Erythroblast (primary cell): ENCODE results near the gene TCF23.
"Not testable (repeated sequence)": the region's sequence is repeated elsewhere in the genome, so short reads cannot be mapped to it uniquely, and the experiment has no call there.

ENCODE experiments used
- DNase-seq, 2 experiments: peaks; one replicate each; lab custom pipeline; 2025; lab: John Stamatoyannopoulos, UW
- GATA1 ChIP-seq: IDR thresholded peaks from 2 replicates; pipeline ENCODE4 v1.6.1; 2011; ENCODE audit warnings: low read depth, mild to moderate bottlenecking, control low read depth, low read length, moderate library complexity
- POLR2A ChIP-seq: IDR thresholded peaks from 2 replicates; pipeline ENCODE4 v1.6.1; 2011; ENCODE audit warnings: mild to moderate bottlenecking, low read length

The TCF23 gene

GRCh38 chr2:27179344-27180000 lies 30.7 kb downstream of the TCF23 start:
- DNase-seq, result no peak
- TF ChIP-seq GATA1 (no peak), POLR2A (no peak)

DNA sequence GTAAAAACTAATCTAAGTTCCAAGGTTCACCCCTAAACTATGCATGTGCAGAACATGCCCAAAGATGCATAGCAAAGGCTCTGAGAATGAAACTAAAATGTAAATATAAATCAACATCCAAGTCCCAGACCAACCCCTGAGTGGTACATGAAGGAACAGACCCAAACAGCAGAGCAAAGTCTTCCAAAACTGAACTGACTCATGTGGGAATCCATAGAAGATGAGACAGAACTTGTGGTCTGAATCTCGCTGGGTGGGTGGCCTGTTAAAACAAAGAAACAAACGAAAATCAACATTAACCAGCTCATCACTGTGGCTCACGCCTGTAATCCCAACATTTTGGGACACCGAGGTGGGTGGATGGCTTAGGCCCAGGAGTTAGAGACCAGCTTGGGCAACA lies 33.5 kb downstream of the TCF23 start:
- no peak for DNase-seq
- TF ChIP-seq GATA1 (no peak), POLR2A (no peak)

GRCh38 chr2:27184115-27184514 lies 35.3 kb downstream of the TCF23 start:
- no peak for DNase-seq
- TF ChIP-seq GATA1 (no peak), POLR2A (no peak)

GRCh38 chr2:27185331-27186026 lies 36.7 kb downstream of the TCF23 start:
- no peak for DNase-seq
- TF ChIP-seq POLR2A, result no peak
- no peak for TF ChIP-seq GATA1

DNA sequence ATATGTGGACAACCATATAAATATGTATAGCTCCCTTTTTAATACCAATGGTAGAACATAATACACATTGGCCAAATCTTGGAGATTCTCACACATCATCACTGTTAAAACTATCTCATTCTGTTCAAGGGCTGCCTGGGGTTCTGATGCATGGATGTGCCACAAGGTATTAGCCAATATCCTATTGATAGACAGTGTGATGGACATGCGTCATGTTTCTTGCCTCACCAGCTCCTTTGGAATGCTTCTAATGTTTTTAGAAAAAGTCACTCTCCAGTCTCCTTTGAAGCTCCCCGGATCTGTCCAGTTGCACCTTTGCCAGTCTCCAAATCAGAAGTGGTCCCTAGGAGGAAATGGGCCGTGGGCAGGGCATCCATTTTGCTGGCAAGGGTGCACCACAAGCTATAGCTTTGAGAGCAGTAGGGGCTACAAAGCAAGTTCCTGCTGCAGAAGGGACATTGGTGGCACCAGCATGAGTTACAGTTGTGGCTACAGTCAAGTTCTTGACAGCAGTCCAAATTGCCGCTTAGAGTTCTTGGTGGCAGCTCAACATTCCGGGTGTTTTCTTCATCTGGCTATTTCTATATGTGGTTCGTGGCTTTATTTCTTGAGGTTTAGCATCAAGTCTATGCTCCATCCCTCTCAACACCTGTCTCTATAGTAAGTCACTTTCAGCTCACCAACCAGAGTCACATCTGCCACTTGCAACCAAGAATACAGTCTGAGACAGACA lies 38.0 kb downstream of the TCF23 start:
- no peak for TF ChIP-seq GATA1
- no peak for TF ChIP-seq POLR2A

GRCh38 chr2:27189989-27190388 lies 41.2 kb downstream of the TCF23 start:
- TF ChIP-seq POLR2A (no peak), GATA1 (no peak)
- no peak for DNase-seq

More for the DNA sequence above, 38.0 kb downstream of the TCF23 start:
- DNase-seq, result no peak

GRCh38 chr2:27191070-27191829 lies 42.4 kb downstream of the TCF23 start:
- DNase-seq, result peak; percentile 57 to 59
- TF ChIP-seq GATA1 (no peak), POLR2A (no peak)

DNA sequence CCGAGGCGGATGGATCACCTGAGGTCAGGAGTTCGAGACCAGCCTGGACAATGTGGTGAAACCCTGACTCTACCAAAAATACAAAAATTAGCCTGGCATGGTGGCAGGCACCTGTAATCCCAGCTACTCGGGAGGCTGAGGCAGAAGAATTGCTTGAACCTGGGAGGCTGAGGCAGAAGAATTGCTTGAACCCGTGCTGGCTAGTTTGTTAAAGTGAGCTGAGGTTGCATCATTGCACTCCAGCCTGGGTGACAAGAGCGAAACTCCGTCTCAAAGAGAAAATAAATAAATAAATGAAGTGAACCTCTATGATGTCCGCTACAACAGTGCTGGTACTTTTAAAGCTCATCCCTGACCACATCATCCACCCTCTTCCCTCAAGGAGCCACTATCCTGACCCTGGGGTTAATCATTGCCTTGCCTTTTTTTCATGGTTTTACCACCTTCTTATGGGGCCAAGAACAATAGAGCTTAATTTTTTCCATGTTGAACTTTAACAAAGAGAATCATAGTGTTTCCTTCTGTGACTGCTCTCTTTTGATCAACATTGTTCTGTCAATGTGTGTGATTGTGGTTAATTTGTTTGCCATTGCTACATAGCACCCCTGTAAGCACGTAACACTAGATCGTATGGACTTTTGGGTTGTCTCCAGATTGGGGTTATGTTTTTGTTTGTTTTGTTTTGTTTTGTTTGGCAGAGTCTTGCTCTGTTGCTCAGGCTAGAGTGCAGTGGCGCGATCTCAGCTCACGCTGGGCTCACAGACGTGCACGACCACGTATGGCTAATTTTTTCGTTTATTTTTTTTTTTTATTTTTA lies 45.9 kb downstream of the TCF23 start:
- TF ChIP-seq GATA1 (no peak), POLR2A (no peak)
- DNase-seq, result no peak

DNA sequence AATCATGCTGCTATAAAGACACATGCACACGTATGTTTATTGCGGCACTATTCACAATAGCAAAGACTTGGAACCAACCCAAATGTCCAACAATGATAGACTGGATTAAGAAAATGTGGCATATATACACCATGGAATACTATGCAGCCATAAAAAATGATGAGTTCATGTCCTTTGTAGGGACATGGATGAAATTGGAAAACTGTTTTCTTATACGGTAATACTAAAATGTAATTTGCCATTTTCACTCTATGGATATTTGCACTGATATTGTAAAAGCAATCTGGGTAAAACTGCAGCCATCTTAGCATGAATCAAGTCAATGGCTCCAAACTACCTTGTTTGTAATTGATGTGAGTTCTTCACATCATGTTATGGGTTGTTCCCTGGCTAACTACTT lies 47.0 kb downstream of the TCF23 start:
- DNase-seq, result not testable (repeated sequence)

- DNase-seq, result not testable (repeated sequence)
Measured at GRCh38 chr2:27198068-27198467, 49.3 kb downstream of the TCF23 start.

DNA sequence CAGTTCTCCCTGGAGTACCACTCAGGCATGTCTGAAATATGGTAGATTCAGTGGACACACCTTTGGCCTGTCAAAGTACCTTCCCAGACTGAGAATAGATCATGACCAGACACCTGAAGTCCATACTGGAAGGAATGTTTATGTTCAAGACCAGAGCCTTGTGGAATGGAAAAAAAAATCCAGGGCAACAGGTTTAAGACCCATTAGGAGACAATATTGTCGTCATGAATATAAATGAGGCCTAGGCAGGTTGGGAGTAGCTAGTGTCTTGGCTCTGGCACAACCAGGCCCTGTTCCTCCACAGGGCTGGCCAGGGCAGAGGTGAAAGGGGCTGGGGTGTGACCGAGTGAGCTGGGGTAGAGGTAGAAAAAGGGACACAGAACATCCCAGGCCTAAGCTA lies 49.8 kb downstream of the TCF23 start:
- DNase-seq, result no peak
- no peak for TF ChIP-seq POLR2A
- TF ChIP-seq GATA1, result no peak

DNA sequence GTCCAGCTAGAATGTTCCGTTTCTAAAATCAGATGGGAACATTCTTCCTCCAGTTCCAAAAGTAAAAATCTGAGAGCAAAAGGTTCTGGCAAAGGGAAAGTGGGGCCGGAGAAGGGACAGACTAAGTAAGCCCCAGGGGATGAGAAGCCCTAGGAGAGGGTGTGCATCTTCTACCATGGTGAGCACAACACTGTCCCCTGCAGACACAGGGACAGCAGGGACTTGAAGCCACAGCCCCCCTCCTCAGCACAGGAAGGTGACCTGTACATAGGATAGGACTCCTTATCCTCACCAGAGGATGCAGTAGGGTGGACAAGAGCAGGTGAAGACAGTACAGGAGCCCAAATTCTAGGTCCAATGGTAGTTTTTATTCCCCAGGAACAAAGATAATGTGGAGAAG lies 50.4 kb downstream of the TCF23 start:
- no peak for DNase-seq
- TF ChIP-seq GATA1 (no peak), POLR2A (no peak)

GRCh38 chr2:27201675-27202074 lies 52.9 kb downstream of the TCF23 start:
- TF ChIP-seq GATA1, result no peak
- no peak for TF ChIP-seq POLR2A
- no peak for DNase-seq
